Iris pigment epithelial cell (primary cell): ENCODE measurements around the gene RHBDL3.
"Not testable (repeated sequence)": the region's sequence is repeated elsewhere in the genome, so short reads cannot be mapped to it uniquely, and the experiment has no call there.

Experiments used
- DNase-seq: peaks from one replicate; pipeline ENCODE4 v3.0.0-alpha.2; 2011; ENCODE audit warnings: low read depth

The RHBDL3 gene

GRCh38 chr17:32323811-32324491 lies 58.3 kb downstream of the RHBDL3 start:
- peak; percentile 52 for DNase-seq

- DNase-seq, result no peak
Observed at GRCh38 chr17:32327911-32328310, 62.3 kb downstream of the RHBDL3 start.

DNA sequence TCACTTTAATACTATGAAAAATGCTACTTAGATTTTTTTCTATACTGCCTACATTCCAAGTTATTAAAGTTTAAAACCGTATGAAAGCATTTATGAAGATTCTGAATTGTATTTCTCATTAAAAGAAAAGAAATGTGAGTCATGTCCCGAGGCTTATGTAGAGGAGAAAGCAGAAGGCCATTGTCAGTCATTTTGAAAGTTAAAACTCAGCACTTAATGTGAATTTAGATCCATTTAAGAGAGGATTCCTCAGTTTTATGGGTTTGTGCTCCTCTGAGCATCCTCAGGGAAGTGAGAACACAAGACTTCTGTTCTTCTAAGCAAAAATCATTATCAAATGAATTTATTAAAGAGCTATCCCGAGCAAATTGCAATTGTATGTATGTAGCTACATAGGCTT lies 64.5 kb downstream of the RHBDL3 start:
- DNase-seq, result no peak

- DNase-seq, result peak; percentile 37
Observed at GRCh38 chr17:32331243-32332040, 65.8 kb downstream of the RHBDL3 start.

DNA sequence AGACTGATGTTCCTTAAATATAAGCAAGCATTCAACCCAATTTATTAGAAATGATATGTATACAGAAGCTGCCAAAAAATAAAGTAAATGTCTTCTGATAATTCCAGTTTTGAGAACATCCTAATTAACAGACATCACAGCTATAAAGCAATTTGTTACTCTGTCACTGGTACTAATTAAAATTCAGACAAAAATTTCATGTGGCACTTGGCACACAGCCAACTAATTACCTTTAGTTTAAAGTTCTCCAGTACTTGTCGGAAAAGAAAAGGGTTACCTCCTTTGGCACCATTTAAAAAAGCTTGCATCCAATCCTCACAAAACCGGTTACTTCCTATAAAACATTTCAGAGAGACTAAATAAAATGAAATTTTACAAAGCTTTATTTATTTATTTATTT lies 67.6 kb downstream of the RHBDL3 start:
- no peak for DNase-seq

DNA sequence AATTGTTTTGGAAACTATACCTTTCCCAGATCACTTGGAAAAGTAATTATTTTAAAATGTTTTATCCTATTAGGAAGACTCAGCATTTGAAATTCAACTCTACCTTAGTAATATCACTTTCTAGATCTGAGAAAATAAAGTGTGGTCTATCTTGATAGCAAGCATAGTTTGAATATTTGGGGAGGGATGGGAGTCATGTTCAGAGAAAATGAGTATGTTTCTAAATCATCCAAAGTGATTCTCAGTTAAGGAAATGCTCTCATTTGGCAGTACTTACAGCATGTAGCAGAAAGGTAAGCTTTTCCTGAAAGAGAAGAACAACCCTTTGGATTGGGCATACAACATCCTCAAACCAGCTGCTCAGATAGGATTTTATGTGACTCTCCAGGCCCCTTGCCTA lies 69.4 kb downstream of the RHBDL3 start:
- DNase-seq, result peak; percentile 54

DNA sequence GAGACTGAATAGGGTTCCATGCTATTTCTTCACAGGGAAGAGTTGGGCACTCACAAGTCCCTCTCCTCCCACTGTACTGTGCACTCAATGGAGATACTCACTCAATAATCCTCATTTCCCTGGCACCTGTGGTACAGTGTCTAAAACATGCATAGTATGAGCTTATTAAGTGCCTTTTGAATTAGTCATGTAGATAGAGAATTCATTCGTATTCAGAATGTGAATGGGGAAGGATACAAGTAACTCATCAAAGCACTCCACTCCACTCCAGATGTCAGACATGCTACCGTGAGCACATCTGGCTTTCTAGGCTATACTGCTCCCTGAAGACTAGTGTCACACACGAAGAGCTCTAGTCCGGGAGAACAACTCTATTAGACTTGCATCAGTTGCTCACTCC lies 70.1 kb downstream of the RHBDL3 start:
- DNase-seq, result peak; percentile 88

DNA sequence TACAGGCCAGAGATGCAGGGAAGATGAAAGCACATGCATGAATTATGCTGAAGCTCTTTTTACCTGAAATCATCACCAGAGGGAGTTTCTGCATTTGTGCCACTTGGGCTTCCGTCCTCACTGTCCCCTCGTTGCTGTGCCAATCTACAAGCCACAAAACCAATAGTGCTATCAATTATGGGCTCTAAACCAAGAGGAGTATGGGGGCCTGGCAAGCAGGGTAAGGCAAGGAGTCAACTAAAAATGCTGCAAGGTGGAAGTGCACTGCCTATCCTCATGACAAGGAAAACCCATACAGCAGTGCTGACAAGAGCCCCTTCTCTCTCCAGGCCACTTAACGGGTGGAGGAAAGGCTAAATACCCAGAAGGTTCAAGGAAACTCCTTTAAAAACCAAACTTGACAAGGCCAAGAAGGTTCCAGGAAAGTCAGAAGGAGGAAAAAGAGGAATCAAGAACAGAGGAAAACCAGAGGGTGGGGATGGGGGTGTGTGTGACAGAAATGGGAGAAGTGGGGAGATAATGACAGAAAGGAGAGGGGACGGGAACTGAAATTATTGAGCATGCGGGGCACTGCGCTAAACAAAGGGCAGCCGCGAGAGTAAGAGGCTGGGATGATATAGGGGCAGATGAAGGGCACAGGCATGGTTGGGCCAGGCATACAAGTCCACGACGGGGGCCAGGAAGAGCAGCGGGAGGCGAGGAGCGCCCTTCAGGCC lies 75.7 kb downstream of the RHBDL3 start:
- DNase-seq, result peak; percentile 16

- peak; percentile 78 for DNase-seq
Observed at GRCh38 chr17:32341857-32342602, 76.4 kb downstream of the RHBDL3 start, which contains the start of gene C17orf75. Gene C17orf75 (minus strand): TSS chr17:32342173. CDS start chr17:32342139, 34 bp downstream.

- no peak for DNase-seq
Observed at GRCh38 chr17:32342603-32343325, 77.1 kb downstream of the RHBDL3 start.

DNA sequence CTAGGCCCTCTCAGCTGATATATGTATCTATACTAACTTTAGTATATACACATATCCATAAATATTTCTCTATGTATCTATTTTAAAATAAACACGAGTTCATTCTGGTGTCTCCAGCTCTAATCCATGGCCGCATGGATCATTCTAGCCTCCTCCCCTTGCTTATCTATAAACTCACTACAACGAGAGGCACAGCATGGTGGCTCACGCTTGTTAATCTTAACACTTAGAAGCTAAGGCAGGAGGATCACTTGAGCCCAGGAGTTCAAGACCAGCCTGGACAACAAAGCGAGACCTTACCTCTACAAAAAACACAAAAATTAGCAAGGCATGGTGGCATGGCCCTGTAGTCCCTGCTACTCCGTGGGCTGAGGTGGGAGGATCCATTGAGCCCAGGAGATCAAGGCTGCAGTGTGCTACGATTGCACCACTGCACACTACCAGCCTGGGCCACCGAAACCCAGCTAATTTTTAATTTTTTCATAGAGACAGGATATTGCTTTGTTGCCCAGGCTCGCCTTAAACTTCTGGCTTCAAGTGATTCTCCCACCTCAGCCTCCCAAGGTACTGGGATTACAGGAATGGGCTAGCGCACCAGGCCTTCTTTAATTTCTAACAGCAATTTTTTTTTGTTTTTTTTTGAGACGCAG lies 80.4 kb downstream of the RHBDL3 start:
- DNase-seq, result no peak

DNA sequence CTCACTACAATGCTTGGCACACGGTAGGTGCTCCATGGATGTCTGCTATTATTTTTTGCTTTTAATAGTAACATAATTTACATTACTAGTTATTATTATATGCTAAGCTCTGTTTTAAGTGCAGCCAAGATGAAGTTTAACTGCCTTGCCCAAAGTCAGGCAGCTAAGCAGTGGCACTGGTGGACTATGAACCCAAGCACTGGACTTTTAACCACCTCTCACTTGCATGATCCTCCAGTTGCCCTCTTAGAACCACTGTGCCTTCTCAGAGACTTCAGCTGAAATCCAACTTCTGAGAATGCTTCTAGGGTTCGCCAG lies 82.8 kb downstream of the RHBDL3 start:
- no peak for DNase-seq

GRCh38 chr17:32349503-32349853 lies 83.8 kb downstream of the RHBDL3 start:
- DNase-seq, result peak; percentile 15

DNA sequence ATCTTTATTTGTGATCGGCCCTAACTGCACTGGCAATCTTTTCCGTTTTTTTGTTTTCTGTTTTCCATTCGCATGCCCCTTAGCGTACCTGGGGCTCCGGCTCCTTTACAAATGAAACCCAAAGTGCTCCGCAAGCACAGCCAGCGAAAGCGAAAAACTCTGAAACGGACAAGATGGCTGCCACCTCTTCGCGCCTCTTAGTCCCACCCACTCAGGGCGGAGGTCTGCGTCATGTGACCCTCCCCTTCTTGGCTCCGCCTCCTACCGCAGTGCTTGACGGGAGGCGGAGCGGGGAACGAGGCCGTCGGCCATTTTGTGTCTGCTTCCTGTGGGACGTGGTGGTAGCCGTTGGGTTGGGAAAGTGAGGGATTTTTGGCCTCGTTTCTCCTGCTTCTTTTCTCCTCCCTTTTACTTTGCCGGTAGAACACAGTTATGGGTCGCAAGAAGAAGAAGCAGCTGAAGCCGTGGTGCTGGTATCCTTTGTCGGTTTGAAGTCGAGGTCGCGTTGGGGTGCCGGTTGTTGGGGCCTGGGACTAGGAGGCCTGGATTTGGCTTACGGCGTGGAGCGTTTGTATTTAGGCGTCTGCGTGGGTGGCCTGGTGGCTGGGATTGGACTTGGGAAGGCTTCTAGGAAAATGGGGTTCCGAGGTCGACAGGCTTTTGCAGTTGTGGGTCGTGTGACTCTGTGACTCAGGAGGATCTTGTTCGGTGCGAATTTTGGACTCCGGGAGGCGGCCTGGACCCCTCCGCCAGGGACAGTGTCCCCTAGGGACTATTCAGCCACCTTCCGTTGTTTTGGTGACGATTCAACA lies 84.4 kb downstream of the RHBDL3 start, which contains the start of gene ZNF207:
Gene ZNF207, plus strand, starts transcription at position 304 of the 812 bp plus-strand sequence. Its CDS starts 129 bp downstream, at position 433.
- DNase-seq, result peak; percentile 97

DNA sequence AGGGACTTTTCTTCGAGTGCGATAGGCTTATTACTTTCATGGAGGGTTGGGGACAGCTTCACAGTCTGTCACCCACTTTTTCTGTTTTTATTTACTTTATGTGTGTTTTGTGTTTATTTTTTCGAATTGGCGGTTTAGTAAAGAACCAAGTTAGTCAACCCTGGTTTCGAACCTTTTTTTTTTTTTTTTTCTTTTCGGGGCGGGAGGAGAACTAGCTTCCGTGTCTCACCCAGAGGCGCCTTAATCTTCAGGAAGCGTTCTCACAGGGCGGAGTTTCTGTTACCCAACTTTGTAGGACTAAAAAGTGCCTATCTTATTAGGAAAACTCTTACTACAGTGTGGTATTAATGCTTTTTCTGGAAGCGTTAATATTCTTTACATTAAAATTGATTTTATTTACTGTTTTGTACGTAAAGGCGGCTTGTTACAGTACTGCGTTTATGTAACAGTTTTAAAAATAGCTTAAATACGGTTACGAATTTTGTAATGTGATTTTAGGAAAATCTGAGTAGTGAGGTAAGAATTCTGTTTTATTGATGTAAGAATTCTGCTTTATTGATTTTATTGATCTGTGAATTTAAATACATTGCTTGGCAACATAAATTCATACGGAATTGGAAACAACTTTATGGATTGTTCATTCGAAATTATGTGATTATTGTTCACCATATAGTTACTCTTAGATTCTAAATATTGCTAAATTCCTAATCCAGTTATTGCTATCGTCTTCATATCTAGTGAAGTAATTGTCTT lies 85.2 kb downstream of the RHBDL3 start:
- peak; percentile 76 for DNase-seq

DNA sequence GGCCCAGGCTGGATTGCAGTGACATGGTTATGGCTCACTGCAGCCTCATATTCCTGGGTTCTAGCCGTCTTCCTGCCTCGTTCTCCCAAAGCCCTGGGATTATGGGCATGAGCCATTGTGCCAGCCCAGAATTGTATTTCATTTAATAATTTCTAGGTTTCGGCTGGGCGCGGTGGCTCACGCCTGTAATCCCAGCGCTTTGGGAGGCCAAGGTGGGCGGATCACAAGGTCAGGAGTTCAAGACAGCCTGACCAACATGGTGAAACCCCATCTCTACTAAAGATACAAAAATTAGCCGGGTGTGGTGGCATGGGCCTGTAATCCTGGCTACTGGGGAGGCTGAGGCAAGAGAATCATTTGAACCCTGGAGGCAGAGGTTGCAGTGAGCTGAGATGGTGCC lies 87.1 kb downstream of the RHBDL3 start:
- DNase-seq, result not testable (repeated sequence)

- DNase-seq, result peak; percentile 16
Observed at GRCh38 chr17:32355649-32356377, 90.2 kb downstream of the RHBDL3 start.

DNA sequence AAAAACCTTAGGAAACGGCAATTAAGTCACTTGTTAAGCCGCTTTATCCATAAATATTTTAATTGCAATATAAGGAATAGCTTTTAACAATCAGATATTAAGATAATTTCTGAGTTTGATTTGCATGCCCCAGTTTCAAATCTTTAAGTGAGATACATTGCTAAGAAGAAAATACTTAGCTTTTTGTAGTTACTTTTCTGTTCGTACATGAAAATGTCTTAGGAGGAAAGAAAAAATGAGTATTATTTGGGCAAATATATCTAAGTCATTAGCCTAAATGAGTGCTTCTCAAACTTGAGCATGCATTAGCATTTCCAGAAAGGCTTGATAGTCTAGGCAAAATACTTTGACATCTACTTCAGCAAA lies 90.7 kb downstream of the RHBDL3 start:
- no peak for DNase-seq

GRCh38 chr17:32356750-32357149 lies 91.1 kb downstream of the RHBDL3 start:
- DNase-seq, result no peak
